Glutamatergic neuron (in vitro differentiated cells): Measurements from ENCODE around the gene ROBO1. TPM values are rescaled to one million over a fixed set of nuclear protein-coding genes. Genes with fewer than 3 reads are reported as not detected.

ENCODE experiments used
- DNase-seq: peaks from one replicate; pipeline ENCODE4 v3.0.0; 2022
- H3K27ac Mint-ChIP-seq: one replicate; pipeline ENCODE4 v1.8.0; 2020; ENCODE audit warnings: mild to moderate bottlenecking, mixed read lengths, inconsistent platforms; ENCODE audit not compliant: unreplicated experiment
- H3K27me3 Mint-ChIP-seq: one replicate; pipeline ENCODE4 v1.8.0; 2020; ENCODE audit warnings: mild to moderate bottlenecking, moderate library complexity, mixed read lengths, inconsistent platforms; ENCODE audit not compliant: unreplicated experiment
- H3K36me3 Mint-ChIP-seq: one replicate; pipeline ENCODE4 v1.8.0; 2020; ENCODE audit warnings: mild to moderate bottlenecking, mixed read lengths, inconsistent platforms; ENCODE audit not compliant: unreplicated experiment
- H3K4me1 Mint-ChIP-seq: one replicate; pipeline ENCODE4 v1.8.0; 2020; ENCODE audit warnings: mild to moderate bottlenecking, low read depth, mixed read lengths, inconsistent platforms; ENCODE audit not compliant: unreplicated experiment
- H3K4me3 Mint-ChIP-seq: one replicate; pipeline ENCODE4 v1.8.0; 2020; ENCODE audit warnings: mild to moderate bottlenecking, mixed read lengths, inconsistent platforms; ENCODE audit not compliant: unreplicated experiment
- H3K9me3 Mint-ChIP-seq: one replicate; pipeline ENCODE4 v1.8.0; 2020; ENCODE audit warnings: mild to moderate bottlenecking, moderate library complexity, mixed read lengths, inconsistent platforms; ENCODE audit not compliant: unreplicated experiment
- CTCF ChIP-seq: fragments of 200-600 bp; sonication (generic); IDR thresholded peaks from one replicate; pipeline ENCODE4 v1.5.0; 2021; ENCODE audit not compliant: partially characterized antibody, unreplicated experiment
- total RNA-seq: library from RNA; stranded (reverse); fragmentation: NEBNext Ultra II Directional; extraction: Animal tissue kit (Norgen Biotek cat#: 25700); gene quantifications from one replicate; pipeline ENCODE4 v1.2.1, GENCODE V29; 2021; ENCODE audit not compliant: unreplicated experiment

ROBO1 gene
- total RNA-seq, 1 donor from 2014 or later = 505 TPM

DNA sequence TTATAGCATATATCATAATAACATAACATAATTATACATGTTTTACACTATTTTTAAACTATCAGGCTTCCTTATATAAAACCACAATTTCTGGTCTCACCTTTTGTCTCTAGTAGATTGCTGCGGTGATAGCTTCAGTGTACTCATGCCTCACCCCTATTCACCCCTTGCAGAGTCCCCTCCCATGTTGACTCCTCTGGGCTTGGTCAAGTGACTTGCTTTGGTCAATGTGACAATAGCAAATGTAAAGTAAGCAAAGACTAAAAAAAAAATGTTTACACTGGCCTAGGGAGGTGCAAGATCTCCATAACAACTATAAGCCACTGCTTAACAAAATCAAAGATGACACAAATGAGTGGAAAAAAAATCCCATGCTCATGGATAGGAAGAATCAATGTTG, 537.5 kb downstream of the ROBO1 start:
- DNase-seq = no peak
- Mint-ChIP-seq H3K9me3 (no peaks in the 10 kb centered on the region), H3K27me3 (no peaks in the 10 kb centered on the region), H3K4me3 (no peak overlapping the region), H3K27ac (no peak overlapping the region), H3K36me3 (no peaks in the 10 kb centered on the region), H3K4me1 (no peaks in the 10 kb centered on the region)
- TF ChIP-seq CTCF = no peak

- Mint-ChIP-seq H3K27ac (no peak overlapping the region), H3K27me3 (no peaks in the 10 kb centered on the region), H3K36me3 (no peaks in the 10 kb centered on the region), H3K4me1 (peaks cover 9% of the 10 kb centered on the region), H3K4me3 (no peak overlapping the region), H3K9me3 (no peaks in the 10 kb centered on the region)
- no peak for TF ChIP-seq CTCF
- no peak for DNase-seq
These were observed 550.7 kb downstream of the ROBO1 start for GRCh38 chr3:79217096-79217495.

DNA sequence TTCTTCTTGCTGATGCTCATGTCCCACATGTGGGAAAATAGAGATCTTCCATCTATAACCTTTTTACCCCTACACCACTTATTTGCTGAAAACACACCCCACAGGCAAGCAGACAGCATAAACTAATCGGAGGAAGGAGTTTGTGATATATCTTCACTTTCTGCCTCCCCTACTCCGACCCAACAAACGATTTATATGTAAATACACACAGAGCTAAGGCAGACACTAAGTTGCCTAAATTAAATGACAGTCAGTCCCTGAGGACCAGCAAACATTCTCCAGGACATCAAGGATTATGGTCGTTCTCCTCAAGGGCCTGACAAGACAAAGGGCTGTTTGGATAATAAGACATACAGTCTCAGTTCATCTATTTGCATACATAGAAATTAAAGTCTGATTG, 552.5 kb downstream of the ROBO1 start:
- peaks cover 7% of the 10 kb centered on the region for H3K4me1 Mint-ChIP-seq
- no peak for TF ChIP-seq CTCF
- no peak for DNase-seq
- no peaks in the 10 kb centered on the region for H3K9me3 Mint-ChIP-seq
- no peak overlapping the region for H3K4me3 Mint-ChIP-seq
- no peaks in the 10 kb centered on the region for H3K36me3 Mint-ChIP-seq
- no peak overlapping the region for H3K27ac Mint-ChIP-seq
- H3K27me3 Mint-ChIP-seq = no peaks in the 10 kb centered on the region

DNA sequence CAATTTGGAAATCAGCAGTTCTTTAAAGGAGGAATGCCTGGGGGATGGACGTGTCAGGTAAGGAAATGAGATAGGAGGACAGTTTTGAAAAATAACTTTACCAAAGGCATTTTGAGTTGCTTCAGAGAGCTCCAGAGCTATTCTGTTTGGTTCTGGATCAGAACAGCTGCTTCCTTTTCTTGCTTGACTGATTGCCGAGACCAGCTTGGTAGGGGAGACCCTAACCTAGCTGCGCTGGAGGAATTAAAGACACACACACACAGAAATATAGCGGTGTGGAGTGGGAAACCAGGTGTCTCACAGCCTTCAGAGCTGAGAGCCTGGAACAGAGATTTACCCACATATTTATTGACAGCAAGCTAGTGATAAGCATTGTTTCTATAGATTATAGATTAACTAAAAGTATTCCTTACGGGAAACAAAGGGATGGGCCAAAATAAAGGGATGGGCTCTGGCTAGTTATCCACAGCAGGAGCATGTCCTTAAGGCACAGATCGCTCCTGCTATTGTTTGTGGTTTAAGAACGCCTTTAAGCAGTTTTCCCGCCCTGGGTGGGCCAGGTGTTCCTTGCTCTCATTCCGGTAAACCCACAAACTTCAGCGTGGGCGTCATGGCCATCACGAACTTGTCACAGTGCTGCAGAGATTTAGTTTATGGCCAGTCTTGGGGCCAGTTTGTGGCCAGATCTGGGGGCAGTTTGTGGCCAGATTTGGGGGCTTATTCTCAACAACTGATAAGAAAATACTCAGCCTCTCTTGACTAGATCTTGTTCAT, 556.0 kb downstream of the ROBO1 start:
- no peak overlapping the region for H3K27ac Mint-ChIP-seq
- no peak overlapping the region for H3K4me3 Mint-ChIP-seq
- H3K36me3 Mint-ChIP-seq = peaks cover 5% of the 10 kb centered on the region
- DNase-seq = no peak
- H3K4me1 Mint-ChIP-seq = peaks cover 7% of the 10 kb centered on the region
- peaks cover 4% of the 10 kb centered on the region for H3K9me3 Mint-ChIP-seq
- TF ChIP-seq CTCF = no peak
- no peaks in the 10 kb centered on the region for H3K27me3 Mint-ChIP-seq

DNA sequence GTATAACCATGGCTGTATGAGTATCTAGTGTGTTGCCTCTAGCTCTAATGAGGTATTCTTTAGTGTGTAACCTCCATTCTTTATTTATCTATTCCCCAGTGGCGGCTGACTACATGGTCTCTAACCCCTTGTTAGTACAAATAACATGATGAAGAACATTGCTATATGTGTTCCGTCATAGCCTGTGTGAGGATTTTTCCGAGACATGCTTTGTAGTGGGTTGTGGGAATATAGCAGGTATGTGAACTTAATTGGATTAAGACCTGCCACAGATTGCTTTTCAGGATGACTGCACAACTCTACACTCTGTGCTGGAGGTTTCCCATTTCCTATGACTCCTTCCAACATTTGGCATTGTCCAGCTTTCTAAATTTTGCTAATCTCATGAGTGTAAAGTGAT, 563.4 kb downstream of the ROBO1 start:
- no peak for TF ChIP-seq CTCF
- H3K27me3 Mint-ChIP-seq = no peaks in the 10 kb centered on the region
- no peak overlapping the region for H3K4me3 Mint-ChIP-seq
- H3K27ac Mint-ChIP-seq = no peak overlapping the region
- H3K36me3 Mint-ChIP-seq = no peaks in the 10 kb centered on the region
- DNase-seq = no peak
- H3K4me1 Mint-ChIP-seq = peaks cover 5% of the 10 kb centered on the region
- no peaks in the 10 kb centered on the region for H3K9me3 Mint-ChIP-seq
